ENCODE results near the gene FREM1.

- no peak for TF ChIP-seq CTCF (IDR thresholded peaks at IDR 0.05)
- no peak for TF ChIP-seq POLR2A (IDR thresholded peaks at IDR 0.05)
Observed at GRCh38 chr9:14814249-14814628, 96.0 kb downstream of the FREM1 start.
